GM19468 (cell line): ENCODE results near the gene LASP1NB.
"Not testable (repeated sequence)": the region's sequence is repeated elsewhere in the genome, so short reads cannot be mapped to it uniquely, and the experiment has no call there.

Source experiments
- ATAC-seq: cut with Tn5 transposase; IDR thresholded peaks from one replicate; pipeline ENCODE4 v1.9.1; 2021; ENCODE audit warnings: mild to moderate bottlenecking, moderate library complexity, moderate number of reproducible peaks; ENCODE audit not compliant: unreplicated experiment; ENCODE audit errors: extremely low read depth

The LASP1NB gene

GRCh38 chr17:38915639-38915995 is 9.8 kb upstream of the LASP1NB start:
- no peak for ATAC-seq

- ATAC-seq: no peak
These were observed 8.6 kb upstream of the LASP1NB start for GRCh38 chr17:38916771-38917170.

GRCh38 chr17:38917259-38917658 is 8.2 kb upstream of the LASP1NB start:
- no peak for ATAC-seq

DNA sequence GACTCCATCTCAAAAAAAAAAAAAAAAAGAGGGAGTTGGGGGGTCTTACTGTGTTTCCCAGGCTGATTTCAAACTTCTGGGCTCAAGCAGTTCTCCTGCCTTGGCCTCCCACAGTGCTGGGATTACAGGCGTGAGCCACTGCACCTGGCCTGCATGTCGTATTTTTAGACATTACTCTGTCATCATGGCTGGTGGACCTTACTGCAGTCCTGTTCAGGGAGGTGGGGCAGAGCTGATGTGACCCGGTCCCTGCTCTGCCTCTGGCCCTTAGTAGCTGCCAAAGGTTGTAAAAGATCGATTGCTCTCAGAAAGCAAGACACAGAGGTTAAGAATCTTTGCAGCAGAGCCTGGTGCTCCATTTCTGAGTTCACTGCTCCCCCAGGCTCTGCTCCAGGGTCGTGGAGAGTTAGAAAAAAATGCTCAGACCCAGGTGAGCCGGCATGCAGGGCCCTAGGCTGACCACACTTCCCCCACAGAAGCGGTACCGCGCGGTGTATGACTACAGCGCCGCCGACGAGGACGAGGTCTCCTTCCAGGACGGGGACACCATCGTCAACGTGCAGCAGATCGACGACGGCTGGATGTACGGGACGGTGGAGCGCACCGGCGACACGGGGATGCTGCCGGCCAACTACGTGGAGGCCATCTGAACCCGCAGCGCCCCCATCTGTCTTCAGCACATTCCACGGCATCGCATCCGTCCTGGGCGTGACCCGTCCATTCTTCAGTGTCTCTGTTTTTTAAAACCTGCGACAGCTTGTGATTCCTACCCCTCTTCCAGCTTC is 7.1 kb upstream of the LASP1NB start:
- ATAC-seq: no peak

GRCh38 chr17:38918916-38919315 is 6.5 kb upstream of the LASP1NB start:
- no peak for ATAC-seq

- no peak for ATAC-seq
These were observed 5.9 kb upstream of the LASP1NB start for GRCh38 chr17:38919316-38920078.

- ATAC-seq: no peak
These were observed 4.8 kb upstream of the LASP1NB start for GRCh38 chr17:38920374-38921291.

GRCh38 chr17:38921756-38922411 is 3.5 kb upstream of the LASP1NB start:
- ATAC-seq: no peak

GRCh38 chr17:38922538-38923297 is 2.7 kb upstream of the LASP1NB start:
- ATAC-seq: no peak

- ATAC-seq: no peak
These were observed 1.1 kb downstream of the LASP1NB start for GRCh38 chr17:38926293-38927070.

DNA sequence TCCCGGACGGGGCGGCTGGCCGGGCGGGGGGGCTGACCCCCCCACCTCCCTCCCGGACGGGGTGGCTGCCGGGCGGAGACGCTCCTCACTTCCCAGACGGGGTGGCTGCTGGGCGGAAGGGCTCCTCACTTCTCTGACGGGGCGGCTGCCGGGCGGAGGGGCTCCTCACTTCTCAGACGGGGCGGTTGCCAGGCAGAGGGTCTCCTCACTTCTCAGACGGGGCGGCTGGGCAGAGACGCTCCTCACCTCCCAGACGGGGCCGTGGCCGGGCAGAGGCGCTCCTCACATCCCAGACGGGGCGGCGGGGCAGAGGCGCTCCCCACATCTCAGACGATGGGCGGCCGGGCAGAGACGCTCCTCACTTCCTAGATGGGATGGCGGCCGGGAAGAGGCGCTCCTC is 5.4 kb downstream of the LASP1NB start:
- not testable (repeated sequence) for ATAC-seq

- ATAC-seq: not testable (repeated sequence)
These were observed 8.5 kb downstream of the LASP1NB start for GRCh38 chr17:38933962-38934361.

- no peak for ATAC-seq
These were observed 14.6 kb downstream of the LASP1NB start for GRCh38 chr17:38939987-38940386.

DNA sequence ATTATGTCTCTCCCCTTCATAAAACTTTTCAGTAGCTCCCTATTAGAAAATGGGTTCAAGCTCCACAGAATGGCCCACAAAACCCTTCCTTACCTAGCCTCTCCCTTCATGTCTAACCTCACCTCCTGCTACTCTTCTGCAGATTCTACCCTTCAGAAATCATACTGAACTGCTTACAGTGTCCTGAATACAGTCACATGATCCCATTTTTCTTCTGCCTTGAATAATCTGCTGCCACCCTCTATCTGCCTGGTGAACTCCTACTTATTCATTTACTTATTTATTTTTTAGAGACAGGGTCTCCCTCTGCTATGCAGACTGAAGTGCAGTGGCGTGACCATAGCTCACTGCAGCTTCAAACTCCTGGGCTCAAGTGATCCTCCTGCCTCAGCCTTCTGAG is 15.0 kb downstream of the LASP1NB start:
- ATAC-seq: no peak

DNA sequence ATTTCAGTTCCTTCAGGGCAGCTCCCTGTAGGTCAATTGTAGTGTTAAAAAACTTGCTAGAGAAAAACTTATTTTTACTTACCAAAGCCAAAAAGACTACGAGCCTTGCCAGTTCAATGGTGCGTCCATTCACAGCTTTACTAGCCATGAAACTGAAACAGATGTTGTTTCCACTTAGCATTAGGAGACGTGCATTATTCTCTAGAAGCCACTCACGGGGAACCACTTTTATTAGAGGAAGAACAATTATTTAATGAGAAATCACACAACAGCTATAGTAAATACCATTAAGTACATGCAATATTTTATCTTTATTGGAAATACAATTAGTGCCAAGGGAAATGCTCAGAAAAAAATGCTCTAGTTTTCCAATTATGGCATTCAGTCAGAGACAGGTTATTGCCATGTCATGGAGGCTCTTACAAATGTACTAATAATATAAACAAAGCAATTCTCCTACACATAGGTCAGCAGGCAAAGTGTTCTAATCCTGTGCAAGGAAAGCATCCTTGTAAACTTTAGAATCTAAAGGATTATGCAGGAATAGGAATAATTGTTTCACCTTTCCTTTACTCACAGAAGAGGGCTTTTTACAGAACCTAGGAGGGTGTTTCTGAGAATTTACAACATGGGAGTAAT is 17.4 kb downstream of the LASP1NB start:
- ATAC-seq: no peak

GRCh38 chr17:38943607-38944006 is 18.2 kb downstream of the LASP1NB start:
- no peak for ATAC-seq

DNA sequence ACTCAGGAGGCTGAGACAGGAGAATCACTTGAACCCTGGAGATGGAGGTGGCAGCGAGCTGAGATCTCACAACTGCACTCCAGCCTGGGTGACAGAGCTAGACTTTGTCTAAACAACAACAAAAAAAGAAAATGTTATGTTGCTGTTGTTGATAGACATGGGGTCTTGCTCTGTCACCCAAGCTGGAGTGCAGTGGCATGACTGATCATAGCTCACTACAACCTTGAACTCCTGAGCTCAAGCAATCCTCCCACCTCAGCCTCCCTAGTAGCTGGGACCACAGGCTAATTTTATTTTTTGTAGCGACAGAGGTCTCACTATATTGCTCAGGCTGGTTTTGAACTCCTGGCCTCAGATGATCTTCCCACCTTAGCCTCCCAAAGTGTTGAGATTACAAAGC is 21.8 kb downstream of the LASP1NB start:
- ATAC-seq: no peak

DNA sequence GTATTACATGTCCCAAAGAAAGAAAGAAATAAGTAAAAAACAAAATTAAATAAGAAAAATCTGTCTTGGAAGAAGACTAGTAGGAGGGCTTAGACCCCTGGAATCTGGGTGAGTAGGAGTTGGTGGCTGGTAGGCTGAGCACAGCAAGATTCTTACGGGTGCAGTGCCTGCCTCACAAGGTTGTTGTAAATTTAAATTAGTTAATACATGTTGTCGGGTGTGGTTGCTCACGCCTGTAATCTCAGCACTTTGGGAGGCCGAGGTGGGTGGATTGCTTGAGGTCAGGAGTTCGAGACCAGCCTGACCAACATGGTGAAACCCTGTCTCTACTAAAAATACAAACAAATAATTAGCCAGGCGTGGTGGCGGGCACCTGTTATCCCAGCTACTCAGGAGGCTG is 28.4 kb downstream of the LASP1NB start:
- not testable (repeated sequence) for ATAC-seq
